ENCODE measurements around the gene CD82. TPM values are rescaled to one million over a fixed set of nuclear protein-coding genes. Genes with fewer than 3 reads are reported as not detected.

CD82 gene
- total RNA-seq, 3 donors from 2014 or later = 27.2 to 43.2 (median 29.6) TPM

DNA sequence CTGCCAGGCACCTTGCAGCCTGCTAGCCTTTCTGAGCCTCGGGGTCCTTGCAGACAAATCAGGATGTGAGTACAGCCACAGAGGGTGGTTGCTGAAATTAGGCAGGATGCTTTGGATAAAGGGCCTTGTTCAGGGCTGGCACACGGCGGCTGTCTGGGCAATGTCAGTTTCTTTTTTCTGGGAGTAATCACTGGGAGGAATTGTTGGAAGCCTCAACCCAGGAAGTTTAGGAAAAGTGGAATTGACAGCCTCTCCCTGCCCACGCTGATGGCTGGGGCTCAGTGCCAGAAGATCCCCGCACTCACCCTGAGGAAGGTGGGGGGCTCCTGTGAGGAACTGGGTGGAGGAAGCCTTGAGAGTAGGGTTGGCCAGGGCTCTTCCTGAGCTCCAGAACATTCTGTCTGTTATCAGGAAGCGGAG is 37.4 kb downstream of the CD82 start:
- Histone ChIP-seq H3K4me1 (ENCODE audit: low read depth) (peaks cover 10% of the 10 kb centered on the region), H3K4me3 (no peak overlapping the region), H3K9me3 (no peaks in the 10 kb centered on the region), H3K36me3 (ENCODE audit: low read depth) (no peaks in the 10 kb centered on the region)
- TF ChIP-seq, protein P1, sequence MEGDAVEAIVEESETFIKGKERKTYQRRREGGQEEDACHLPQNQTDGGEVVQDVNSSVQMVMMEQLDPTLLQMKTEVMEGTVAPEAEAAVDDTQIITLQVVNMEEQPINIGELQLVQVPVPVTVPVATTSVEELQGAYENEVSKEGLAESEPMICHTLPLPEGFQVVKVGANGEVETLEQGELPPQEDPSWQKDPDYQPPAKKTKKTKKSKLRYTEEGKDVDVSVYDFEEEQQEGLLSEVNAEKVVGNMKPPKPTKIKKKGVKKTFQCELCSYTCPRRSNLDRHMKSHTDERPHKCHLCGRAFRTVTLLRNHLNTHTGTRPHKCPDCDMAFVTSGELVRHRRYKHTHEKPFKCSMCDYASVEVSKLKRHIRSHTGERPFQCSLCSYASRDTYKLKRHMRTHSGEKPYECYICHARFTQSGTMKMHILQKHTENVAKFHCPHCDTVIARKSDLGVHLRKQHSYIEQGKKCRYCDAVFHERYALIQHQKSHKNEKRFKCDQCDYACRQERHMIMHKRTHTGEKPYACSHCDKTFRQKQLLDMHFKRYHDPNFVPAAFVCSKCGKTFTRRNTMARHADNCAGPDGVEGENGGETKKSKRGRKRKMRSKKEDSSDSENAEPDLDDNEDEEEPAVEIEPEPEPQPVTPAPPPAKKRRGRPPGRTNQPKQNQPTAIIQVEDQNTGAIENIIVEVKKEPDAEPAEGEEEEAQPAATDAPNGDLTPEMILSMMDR (IDR thresholded peaks at IDR 0.05) = no peak
- intact Hi-C loops (cut with DNase I, micrococcal nuclease) = no loop called here
- DNase-seq (no peak), ATAC-seq (no peak)

- intact Hi-C loops (cut with DNase I, micrococcal nuclease) = no loop called here
- no peak for ATAC-seq
- TF ChIP-seq, protein P1 (IDR thresholded peaks at IDR 0.05) = no peak
Observed at GRCh38 chr11:44604171-44604581, 38.7 kb downstream of the CD82 start.

DNA sequence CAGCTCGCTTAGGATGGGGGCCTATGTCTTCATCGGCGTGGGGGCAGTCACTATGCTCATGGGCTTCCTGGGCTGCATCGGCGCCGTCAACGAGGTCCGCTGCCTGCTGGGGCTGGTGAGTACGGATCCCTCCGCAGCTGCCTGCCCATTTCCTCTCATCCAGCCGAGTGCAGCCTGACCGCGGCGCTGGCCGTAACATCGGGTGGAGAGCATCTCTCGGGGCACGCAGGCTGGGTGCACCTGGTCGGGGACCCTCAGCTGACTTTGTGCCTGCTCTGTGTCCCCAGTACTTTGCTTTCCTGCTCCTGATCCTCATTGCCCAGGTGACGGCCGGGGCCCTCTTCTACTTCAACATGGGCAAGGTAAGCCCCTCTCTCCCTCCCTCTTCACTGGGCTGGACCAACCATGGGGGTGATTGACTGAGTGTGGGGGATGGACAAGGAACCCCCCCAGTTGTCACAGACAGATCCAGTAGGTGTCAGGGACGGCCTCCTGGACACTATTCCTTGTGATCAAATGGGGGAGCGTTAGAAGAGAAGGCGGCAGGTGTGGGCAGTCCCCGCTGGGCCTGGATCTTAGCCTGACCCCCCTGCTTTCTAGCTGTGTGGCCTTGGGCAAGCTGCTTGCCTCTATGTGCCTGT is 39.7 kb downstream of the CD82 start:
- no peaks in the 10 kb centered on the region for H3K36me3 ChIP-seq (ENCODE audit: low read depth)
- H3K9me3 ChIP-seq = no peaks in the 10 kb centered on the region
- no peak for DNase-seq
- TF ChIP-seq, protein P1 (IDR thresholded peaks at IDR 0.05) = no peak
- ATAC-seq = no peak
- H3K4me1 ChIP-seq (ENCODE audit: low read depth) = peaks cover 18% of the 10 kb centered on the region
- intact Hi-C loops (cut with DNase I, micrococcal nuclease) = no loop called here
- no peak overlapping the region for H3K4me3 ChIP-seq

More at GRCh38 chr11:44604171-44604581, 38.7 kb downstream of the CD82 start:
- DNase-seq = no peak
- H3K9me3 ChIP-seq = no peaks in the 10 kb centered on the region
- no peak overlapping the region for H3K4me3 ChIP-seq
- no peaks in the 10 kb centered on the region for H3K36me3 ChIP-seq (ENCODE audit: low read depth)
- H3K4me1 ChIP-seq (ENCODE audit: low read depth) = peaks cover 18% of the 10 kb centered on the region

GRCh38 chr11:44605965-44606364 is 40.5 kb downstream of the CD82 start:
- TF ChIP-seq, protein P1 (IDR thresholded peaks at IDR 0.05) = no peak
- no peaks in the 10 kb centered on the region for H3K9me3 ChIP-seq
- intact Hi-C loops (cut with DNase I, micrococcal nuclease) = no loop called here
- H3K4me1 ChIP-seq (ENCODE audit: low read depth) = peaks cover 17% of the 10 kb centered on the region
- H3K4me3 ChIP-seq = no peak overlapping the region
- ATAC-seq = no peak
- no peak for DNase-seq
- no peaks in the 10 kb centered on the region for H3K36me3 ChIP-seq (ENCODE audit: low read depth)

- Histone ChIP-seq H3K36me3 (ENCODE audit: low read depth) (no peaks in the 10 kb centered on the region), H3K4me3 (no peak overlapping the region), H3K9me3 (no peaks in the 10 kb centered on the region), H3K4me1 (ENCODE audit: low read depth) (peaks cover 12% of the 10 kb centered on the region)
- no peak for ATAC-seq
- DNase-seq = no peak
- intact Hi-C loops (cut with DNase I, micrococcal nuclease) = no loop called here
- TF ChIP-seq, protein P1 (IDR thresholded peaks at IDR 0.05) = no peak
Observed at GRCh38 chr11:44606472-44606871, 41.0 kb downstream of the CD82 start.
